ENCODE measurements around the gene CBR1.
A peak's percentile ranks its signal among the peaks of the same experiment; 100 is the strongest.

Gene CBR1

DNA sequence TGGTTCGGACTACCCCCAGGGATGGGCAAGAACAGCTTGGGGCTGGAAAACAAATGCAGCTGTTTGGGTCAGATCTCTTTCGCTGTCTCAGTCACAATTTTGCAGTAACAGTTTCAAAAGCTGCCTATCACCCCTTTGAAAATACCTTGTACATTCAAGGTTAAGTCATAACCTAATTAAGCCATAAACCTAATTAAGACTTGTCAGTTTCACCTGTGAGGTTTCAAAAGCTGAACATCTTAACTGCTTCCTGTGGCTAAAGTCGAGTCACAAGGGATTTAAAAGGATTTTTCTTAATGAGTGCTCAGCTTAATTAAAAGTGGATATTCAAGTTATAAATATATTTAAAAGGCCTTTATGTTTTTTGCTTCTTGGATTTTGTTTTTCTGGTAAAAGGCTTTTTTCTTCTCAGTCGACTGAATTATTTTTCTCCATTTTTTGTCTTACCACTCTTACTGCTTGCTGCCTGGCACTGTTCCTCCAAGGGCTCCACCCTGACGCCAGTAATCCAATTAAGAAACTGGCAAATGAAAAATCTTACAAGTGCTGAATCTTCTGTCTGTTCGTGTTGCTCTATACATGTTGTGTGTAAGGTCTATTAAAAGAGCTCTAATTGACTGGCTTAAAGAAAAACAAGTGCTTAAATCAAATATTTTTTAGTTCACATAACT, 31.3 kb downstream of the CBR1 start:
- Histone ChIP-seq H3K4me3 (ENCODE audit: low read length) (no peak overlapping the region), H3K36me3 (replicated peaks; ENCODE audit: insufficient read depth, low read length) (no peaks in the 10 kb centered on the region), H2AFZ (ENCODE audit: low read length) (0 out of 2 replicates have a peak overlapping the region, but pooled peaks have one; percentile 5), H3K9me3 (replicated peaks; ENCODE audit: insufficient read depth, low read length) (no peaks in the 10 kb centered on the region), H3K4me1 (ENCODE audit: low read length) (peaks cover 15% of the 10 kb centered on the region), H3K27ac (ENCODE audit: low read length) (no peak overlapping the region), H3K4me2 (ENCODE audit: low read depth, low read length) (peak overlapping the region; percentile 16; the same call in 1 of the 2 replicates), H3K9me2 (replicated peaks; ENCODE audit: insufficient read depth, low read length) (no peaks in the 10 kb centered on the region), H3F3A (ENCODE audit: insufficient read depth, low read length) (peaks cover 11% of the 10 kb centered on the region), H3K9ac (ENCODE audit: low read length) (no peak overlapping the region), H3K79me2 (ENCODE audit: low read length) (no peaks in the 10 kb centered on the region), H4K20me1 (ENCODE audit: insufficient read depth, low read length) (no peaks in the 10 kb centered on the region), H3K27me3 (replicated peaks; ENCODE audit: insufficient read depth, low read length) (no peaks in the 10 kb centered on the region)
- TF ChIP-seq EZH2phosphoT487 (IDR thresholded peaks at IDR 0.05; ENCODE audit: low read length) (no peak), EZH2 (optimal IDR thresholded peaks at IDR 0.05; ENCODE audit: low read depth, low read length) (no peak)
- TF ChIP-seq, protein P1, sequence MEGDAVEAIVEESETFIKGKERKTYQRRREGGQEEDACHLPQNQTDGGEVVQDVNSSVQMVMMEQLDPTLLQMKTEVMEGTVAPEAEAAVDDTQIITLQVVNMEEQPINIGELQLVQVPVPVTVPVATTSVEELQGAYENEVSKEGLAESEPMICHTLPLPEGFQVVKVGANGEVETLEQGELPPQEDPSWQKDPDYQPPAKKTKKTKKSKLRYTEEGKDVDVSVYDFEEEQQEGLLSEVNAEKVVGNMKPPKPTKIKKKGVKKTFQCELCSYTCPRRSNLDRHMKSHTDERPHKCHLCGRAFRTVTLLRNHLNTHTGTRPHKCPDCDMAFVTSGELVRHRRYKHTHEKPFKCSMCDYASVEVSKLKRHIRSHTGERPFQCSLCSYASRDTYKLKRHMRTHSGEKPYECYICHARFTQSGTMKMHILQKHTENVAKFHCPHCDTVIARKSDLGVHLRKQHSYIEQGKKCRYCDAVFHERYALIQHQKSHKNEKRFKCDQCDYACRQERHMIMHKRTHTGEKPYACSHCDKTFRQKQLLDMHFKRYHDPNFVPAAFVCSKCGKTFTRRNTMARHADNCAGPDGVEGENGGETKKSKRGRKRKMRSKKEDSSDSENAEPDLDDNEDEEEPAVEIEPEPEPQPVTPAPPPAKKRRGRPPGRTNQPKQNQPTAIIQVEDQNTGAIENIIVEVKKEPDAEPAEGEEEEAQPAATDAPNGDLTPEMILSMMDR (IDR thresholded peaks at IDR 0.05; ENCODE audit: low read length), result no peak
- DNase-seq, result peak; percentile 63

DNA sequence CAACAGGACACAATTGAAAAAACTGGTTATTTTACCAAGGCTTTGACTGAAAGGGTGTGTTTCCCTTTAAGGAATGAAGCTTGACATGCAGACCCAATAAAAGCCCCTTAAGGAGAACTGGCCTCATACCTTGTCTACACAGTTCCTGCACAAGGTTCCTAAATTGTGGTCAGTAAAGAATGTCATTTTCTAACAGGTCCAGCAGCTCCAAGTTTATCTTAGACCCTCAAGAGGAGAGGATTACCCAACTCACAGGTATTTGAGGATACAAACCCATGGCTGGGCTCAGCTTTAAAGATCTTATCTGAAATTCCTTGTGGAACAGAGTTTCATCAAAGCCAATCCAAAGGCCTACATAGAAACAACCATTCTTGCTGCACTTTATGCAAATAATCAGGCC, 33.6 kb downstream of the CBR1 start:
- no peak overlapping the region for H3K27ac ChIP-seq (ENCODE audit: low read length)

DNA sequence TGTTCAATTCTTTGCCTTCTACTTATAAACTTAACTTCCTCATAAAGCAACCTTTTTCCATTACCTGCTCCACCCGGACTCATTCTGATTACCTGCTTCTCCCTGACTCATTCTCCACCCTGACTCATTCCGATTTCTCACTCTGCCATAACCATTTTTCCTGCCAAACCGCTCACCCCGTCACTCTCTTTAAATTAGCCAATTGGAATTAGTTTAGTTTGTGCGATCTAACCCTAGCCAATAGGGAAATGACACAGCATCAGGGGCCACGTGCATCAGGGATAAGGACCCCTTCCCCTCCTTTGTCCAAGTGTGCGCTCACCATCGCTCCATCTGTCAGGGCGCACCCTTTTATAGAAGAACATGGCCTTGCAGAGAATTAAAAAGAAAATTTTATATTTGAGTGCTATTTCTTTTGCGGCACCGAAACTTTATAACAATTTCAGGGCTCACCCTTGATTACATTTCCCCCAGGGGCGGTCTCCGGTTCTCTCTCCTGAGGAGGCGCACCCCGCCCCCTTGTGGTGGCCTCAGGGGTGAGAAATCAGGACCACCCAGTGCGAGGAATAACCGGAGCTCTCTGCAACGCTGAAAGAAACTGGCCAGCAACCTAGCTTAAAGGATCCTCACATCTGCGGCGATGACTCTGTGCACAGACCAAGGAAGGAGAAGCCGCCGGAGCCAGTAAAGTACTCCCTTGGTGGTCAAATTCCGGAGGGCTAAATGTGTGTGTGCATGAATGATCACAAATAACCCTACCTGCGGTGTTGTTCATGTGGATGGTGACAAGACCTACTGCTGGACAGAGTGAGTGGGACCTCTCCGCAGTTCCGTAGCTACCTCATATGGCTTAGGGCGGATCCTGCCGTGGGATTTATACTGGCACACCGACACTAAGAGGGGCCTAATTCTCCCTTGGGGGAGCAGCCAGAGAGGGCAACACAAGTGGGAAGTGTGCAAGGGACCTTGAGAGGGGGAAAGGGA, 34.8 kb downstream of the CBR1 start:
- no peak overlapping the region for H3K4me2 ChIP-seq (ENCODE audit: low read depth, low read length)
- no peaks in the 10 kb centered on the region for H4K20me1 ChIP-seq (ENCODE audit: insufficient read depth, low read length)
- no peaks in the 10 kb centered on the region for H3K79me2 ChIP-seq (ENCODE audit: low read length)
- H3K36me3 ChIP-seq (replicated peaks; ENCODE audit: insufficient read depth, low read length), result no peaks in the 10 kb centered on the region
- H3K9me2 ChIP-seq (replicated peaks; ENCODE audit: insufficient read depth, low read length), result no peaks in the 10 kb centered on the region
- TF ChIP-seq EZH2 (optimal IDR thresholded peaks at IDR 0.05; ENCODE audit: low read depth, low read length) (no peak), EZH2phosphoT487 (IDR thresholded peaks at IDR 0.05; ENCODE audit: low read length) (no peak)
- TF ChIP-seq, protein P1 (IDR thresholded peaks at IDR 0.05; ENCODE audit: low read length), result peak; percentile 36; the same call in 1 of the 2 replicates
- no peaks in the 10 kb centered on the region for H3K9me3 ChIP-seq (replicated peaks; ENCODE audit: insufficient read depth, low read length)
- H3K4me1 ChIP-seq (ENCODE audit: low read length), result peaks cover 15% of the 10 kb centered on the region
- H3K27me3 ChIP-seq (replicated peaks; ENCODE audit: insufficient read depth, low read length), result no peaks in the 10 kb centered on the region
- DNase-seq, result no peak
- no peak overlapping the region for H3K9ac ChIP-seq (ENCODE audit: low read length)
- H3K4me3 ChIP-seq (ENCODE audit: low read length), result no peak overlapping the region
- H3K27ac ChIP-seq (ENCODE audit: low read length), result no peak overlapping the region
- H3F3A ChIP-seq (ENCODE audit: insufficient read depth, low read length), result peaks cover 11% of the 10 kb centered on the region
- no peak overlapping the region for H2AFZ ChIP-seq (ENCODE audit: low read length)

More for the DNA sequence above, 33.6 kb downstream of the CBR1 start:
- Histone ChIP-seq H3K36me3 (replicated peaks; ENCODE audit: insufficient read depth, low read length) (no peaks in the 10 kb centered on the region), H2AFZ (ENCODE audit: low read length) (no peak overlapping the region), H3F3A (ENCODE audit: insufficient read depth, low read length) (peaks cover 11% of the 10 kb centered on the region), H3K9me2 (replicated peaks; ENCODE audit: insufficient read depth, low read length) (no peaks in the 10 kb centered on the region), H3K9me3 (replicated peaks; ENCODE audit: insufficient read depth, low read length) (no peaks in the 10 kb centered on the region), H4K20me1 (ENCODE audit: insufficient read depth, low read length) (no peaks in the 10 kb centered on the region), H3K4me2 (ENCODE audit: low read depth, low read length) (no peak overlapping the region), H3K27me3 (replicated peaks; ENCODE audit: insufficient read depth, low read length) (no peaks in the 10 kb centered on the region), H3K9ac (ENCODE audit: low read length) (no peak overlapping the region), H3K4me1 (ENCODE audit: low read length) (peaks cover 15% of the 10 kb centered on the region), H3K79me2 (ENCODE audit: low read length) (no peaks in the 10 kb centered on the region), H3K4me3 (ENCODE audit: low read length) (no peak overlapping the region)
- TF ChIP-seq, protein P1 (IDR thresholded peaks at IDR 0.05; ENCODE audit: low read length), result no peak
- TF ChIP-seq EZH2phosphoT487 (IDR thresholded peaks at IDR 0.05; ENCODE audit: low read length) (no peak), EZH2 (optimal IDR thresholded peaks at IDR 0.05; ENCODE audit: low read depth, low read length) (no peak)
- no peak for DNase-seq

Measured in MM.1S (cell line).